Measurements from ENCODE around the gene CYP1A2.

CYP1A2 gene

GRCh38 chr15:74793135-74794028, 44.7 kb downstream of the CYP1A2 start:
- H3K4me3 ChIP-seq (IDR thresholded peaks at IDR 0.05; ENCODE audit: insufficient read depth, low read depth, low read length) = no peak overlapping the region
- no peak overlapping the region for H2AFZ ChIP-seq (ENCODE audit: low read depth)
- TF ChIP-seq, protein P1, sequence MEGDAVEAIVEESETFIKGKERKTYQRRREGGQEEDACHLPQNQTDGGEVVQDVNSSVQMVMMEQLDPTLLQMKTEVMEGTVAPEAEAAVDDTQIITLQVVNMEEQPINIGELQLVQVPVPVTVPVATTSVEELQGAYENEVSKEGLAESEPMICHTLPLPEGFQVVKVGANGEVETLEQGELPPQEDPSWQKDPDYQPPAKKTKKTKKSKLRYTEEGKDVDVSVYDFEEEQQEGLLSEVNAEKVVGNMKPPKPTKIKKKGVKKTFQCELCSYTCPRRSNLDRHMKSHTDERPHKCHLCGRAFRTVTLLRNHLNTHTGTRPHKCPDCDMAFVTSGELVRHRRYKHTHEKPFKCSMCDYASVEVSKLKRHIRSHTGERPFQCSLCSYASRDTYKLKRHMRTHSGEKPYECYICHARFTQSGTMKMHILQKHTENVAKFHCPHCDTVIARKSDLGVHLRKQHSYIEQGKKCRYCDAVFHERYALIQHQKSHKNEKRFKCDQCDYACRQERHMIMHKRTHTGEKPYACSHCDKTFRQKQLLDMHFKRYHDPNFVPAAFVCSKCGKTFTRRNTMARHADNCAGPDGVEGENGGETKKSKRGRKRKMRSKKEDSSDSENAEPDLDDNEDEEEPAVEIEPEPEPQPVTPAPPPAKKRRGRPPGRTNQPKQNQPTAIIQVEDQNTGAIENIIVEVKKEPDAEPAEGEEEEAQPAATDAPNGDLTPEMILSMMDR (conservative IDR thresholded peaks at IDR 0.05; ENCODE audit: low read depth, low read length) = no peak
- H3K79me2 ChIP-seq (ENCODE audit: insufficient read depth, low read depth) = peaks cover 88% of the 10 kb centered on the region
- no peak overlapping the region for H3K9ac ChIP-seq
- H3K36me3 ChIP-seq (ENCODE audit: insufficient read depth) = no peaks in the 10 kb centered on the region
- peaks cover 10% of the 10 kb centered on the region; the same call in 1 of the 2 replicates for H4K20me1 ChIP-seq (ENCODE audit: insufficient read depth)
- no peak overlapping the region for H3K27ac ChIP-seq
- H3K27me3 ChIP-seq (ENCODE audit: insufficient read depth, low read depth) = no peaks in the 10 kb centered on the region
- no peak overlapping the region for H3K4me2 ChIP-seq
- peaks cover 52% of the 10 kb centered on the region for H3K4me1 ChIP-seq (ENCODE audit: low read depth, poor library complexity, severe bottlenecking)

DNA sequence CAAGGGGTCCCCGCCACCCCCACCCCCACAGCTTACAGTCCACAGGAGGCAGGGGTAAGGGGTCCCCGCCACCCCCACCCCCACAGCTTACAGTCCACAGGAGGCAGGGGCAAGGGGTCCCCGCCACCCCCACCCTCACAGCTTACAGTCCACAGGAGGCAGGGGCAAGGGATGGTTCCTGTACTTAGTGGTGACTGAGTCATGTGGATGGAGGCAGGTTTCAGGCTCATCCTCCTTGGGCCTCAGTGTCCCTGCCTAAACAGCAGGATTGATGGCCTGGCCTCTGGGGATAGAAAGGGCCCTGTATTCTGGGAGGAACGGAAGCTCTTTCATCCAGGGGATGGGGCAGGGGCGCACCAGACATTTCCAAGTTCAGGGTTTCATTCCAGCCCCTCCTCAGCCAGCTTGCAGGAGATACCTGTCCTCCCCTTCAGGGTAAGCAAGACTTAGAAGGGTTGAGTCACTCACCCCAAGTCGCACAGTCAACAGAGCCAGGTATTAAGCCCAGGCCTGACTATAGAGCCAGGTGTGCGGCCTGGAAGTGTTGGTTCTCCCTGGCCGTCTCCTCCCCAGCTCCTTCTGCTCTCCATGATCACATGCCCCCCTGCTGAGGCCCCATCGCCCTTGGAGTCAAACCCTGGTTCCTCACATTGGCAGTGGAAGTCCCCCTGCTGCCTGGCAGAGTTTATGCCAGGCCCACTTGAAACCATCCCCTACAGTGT, 45.8 kb downstream of the CYP1A2 start:
- Histone ChIP-seq H4K20me1 (ENCODE audit: insufficient read depth) (peaks cover 10% of the 10 kb centered on the region; the same call in 1 of the 2 replicates), H3K79me2 (ENCODE audit: insufficient read depth, low read depth) (peaks cover 77% of the 10 kb centered on the region), H3K4me2 (no peak overlapping the region), H3K36me3 (ENCODE audit: insufficient read depth) (no peaks in the 10 kb centered on the region), H3K27me3 (ENCODE audit: insufficient read depth, low read depth) (no peaks in the 10 kb centered on the region), H2AFZ (ENCODE audit: low read depth) (no peak overlapping the region), H3K4me3 (IDR thresholded peaks at IDR 0.05; ENCODE audit: insufficient read depth, low read depth, low read length) (no peak overlapping the region), H3K9ac (no peak overlapping the region), H3K27ac (no peak overlapping the region), H3K4me1 (ENCODE audit: low read depth, poor library complexity, severe bottlenecking) (peaks cover 55% of the 10 kb centered on the region)
- TF ChIP-seq, protein P1 (conservative IDR thresholded peaks at IDR 0.05; ENCODE audit: low read depth, low read length) = no peak

DNA sequence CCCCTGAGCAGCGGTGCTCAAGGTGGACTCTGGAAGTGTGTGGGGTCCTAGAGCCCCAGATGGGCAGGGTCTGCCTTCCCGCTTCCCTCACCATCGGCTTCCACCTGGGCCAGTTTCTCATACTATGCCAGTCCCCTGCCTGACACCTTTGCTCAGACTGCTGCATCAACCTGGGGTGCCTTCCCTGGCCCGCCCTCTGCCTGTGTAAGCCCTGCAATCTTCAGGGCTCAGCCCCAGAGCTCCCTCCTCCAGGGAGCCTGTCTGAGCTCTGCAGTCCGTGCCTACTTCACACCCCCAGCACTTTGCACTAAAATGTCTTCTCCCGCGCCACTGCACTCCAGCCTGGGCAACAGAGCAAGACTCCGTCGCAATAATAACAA, 46.3 kb downstream of the CYP1A2 start:
- H3K79me2 ChIP-seq (ENCODE audit: insufficient read depth, low read depth) = peaks cover 72% of the 10 kb centered on the region
- no peaks in the 10 kb centered on the region for H3K36me3 ChIP-seq (ENCODE audit: insufficient read depth)
- no peak overlapping the region for H3K4me3 ChIP-seq (IDR thresholded peaks at IDR 0.05; ENCODE audit: insufficient read depth, low read depth, low read length)
- H3K4me2 ChIP-seq = no peak overlapping the region
- H3K27me3 ChIP-seq (ENCODE audit: insufficient read depth, low read depth) = no peaks in the 10 kb centered on the region
- no peak overlapping the region for H3K9ac ChIP-seq
- H4K20me1 ChIP-seq (ENCODE audit: insufficient read depth) = peaks cover 10% of the 10 kb centered on the region; the same call in 1 of the 2 replicates
- peaks cover 55% of the 10 kb centered on the region for H3K4me1 ChIP-seq (ENCODE audit: low read depth, poor library complexity, severe bottlenecking)
- no peak overlapping the region for H2AFZ ChIP-seq (ENCODE audit: low read depth)
- no peak overlapping the region for H3K27ac ChIP-seq
- TF ChIP-seq, protein P1 (conservative IDR thresholded peaks at IDR 0.05; ENCODE audit: low read depth, low read length) = no peak

DNA sequence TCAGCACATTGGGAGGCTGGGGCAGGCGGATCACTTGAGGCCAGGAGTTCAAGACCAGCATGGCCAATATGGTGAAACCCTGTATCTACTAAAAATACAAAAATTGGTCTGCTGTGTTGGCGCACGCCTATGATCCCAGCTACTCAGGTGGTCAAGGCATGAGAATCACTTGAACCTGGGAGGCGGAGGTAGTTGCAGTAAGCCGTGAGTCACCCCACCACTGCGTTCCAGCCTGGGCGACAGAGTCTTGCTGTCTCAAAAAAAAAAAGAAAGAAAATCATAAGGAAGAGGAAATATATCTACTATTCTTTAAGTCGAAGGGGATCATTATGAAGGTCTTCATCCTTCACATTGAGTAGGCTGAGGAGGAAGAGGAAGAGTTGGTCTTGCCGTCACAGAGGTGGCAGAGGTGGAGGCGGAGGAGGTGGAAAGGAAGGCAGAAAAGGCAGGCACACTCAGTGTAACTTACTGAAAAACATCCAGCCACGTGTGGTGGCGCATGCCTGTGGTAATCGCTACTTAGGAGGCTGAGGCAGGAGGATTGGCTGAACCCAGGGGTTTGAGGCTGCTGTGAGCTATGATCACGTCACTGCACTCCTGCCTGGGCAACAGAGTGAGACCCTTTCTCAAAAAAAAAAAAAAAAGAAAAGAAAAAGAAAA, 47.5 kb downstream of the CYP1A2 start:
- TF ChIP-seq, protein P1 (conservative IDR thresholded peaks at IDR 0.05; ENCODE audit: low read depth, low read length) = no peak
- no peak overlapping the region for H3K9ac ChIP-seq
- H3K36me3 ChIP-seq (ENCODE audit: insufficient read depth) = no peaks in the 10 kb centered on the region
- no peak overlapping the region for H3K4me3 ChIP-seq (IDR thresholded peaks at IDR 0.05; ENCODE audit: insufficient read depth, low read depth, low read length)
- peaks cover 61% of the 10 kb centered on the region for H3K79me2 ChIP-seq (ENCODE audit: insufficient read depth, low read depth)
- peaks cover 51% of the 10 kb centered on the region for H3K4me1 ChIP-seq (ENCODE audit: low read depth, poor library complexity, severe bottlenecking)
- H4K20me1 ChIP-seq (ENCODE audit: insufficient read depth) = peaks cover 8% of the 10 kb centered on the region; the same call in 1 of the 2 replicates
- H2AFZ ChIP-seq (ENCODE audit: low read depth) = no peak overlapping the region
- no peaks in the 10 kb centered on the region for H3K27me3 ChIP-seq (ENCODE audit: insufficient read depth, low read depth)
- H3K27ac ChIP-seq = no peak overlapping the region
- no peak overlapping the region for H3K4me2 ChIP-seq
